ENCODE results near the gene SLC16A12.

DNA sequence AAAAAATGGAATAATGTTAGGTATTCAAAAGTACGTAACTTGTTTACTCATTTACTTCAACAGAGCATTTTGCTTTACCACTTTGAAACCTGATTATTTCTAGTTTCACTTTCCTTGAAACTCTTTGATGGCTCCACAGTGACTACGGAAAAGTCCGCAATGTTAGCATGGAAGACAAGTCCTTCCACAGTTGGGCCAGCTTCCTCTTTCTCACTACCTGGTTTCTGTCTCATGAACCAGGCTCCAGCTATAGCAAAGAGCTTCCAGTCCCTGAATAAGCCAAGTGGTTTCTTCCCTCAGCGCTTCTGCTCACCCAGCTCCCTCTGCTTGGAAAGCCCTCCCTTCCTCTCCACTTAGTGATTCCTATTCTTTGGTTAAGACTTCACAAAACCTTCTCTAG lies 44.8 kb upstream of the SLC16A12 start:
- no peak for TF ChIP-seq POLR2A (IDR thresholded peaks at IDR 0.05)
- TF ChIP-seq, protein P1, sequence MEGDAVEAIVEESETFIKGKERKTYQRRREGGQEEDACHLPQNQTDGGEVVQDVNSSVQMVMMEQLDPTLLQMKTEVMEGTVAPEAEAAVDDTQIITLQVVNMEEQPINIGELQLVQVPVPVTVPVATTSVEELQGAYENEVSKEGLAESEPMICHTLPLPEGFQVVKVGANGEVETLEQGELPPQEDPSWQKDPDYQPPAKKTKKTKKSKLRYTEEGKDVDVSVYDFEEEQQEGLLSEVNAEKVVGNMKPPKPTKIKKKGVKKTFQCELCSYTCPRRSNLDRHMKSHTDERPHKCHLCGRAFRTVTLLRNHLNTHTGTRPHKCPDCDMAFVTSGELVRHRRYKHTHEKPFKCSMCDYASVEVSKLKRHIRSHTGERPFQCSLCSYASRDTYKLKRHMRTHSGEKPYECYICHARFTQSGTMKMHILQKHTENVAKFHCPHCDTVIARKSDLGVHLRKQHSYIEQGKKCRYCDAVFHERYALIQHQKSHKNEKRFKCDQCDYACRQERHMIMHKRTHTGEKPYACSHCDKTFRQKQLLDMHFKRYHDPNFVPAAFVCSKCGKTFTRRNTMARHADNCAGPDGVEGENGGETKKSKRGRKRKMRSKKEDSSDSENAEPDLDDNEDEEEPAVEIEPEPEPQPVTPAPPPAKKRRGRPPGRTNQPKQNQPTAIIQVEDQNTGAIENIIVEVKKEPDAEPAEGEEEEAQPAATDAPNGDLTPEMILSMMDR (IDR thresholded peaks at IDR 0.05) = no peak
